ENCODE data around the gene TSPAN3. TPM values are rescaled to one million over a fixed set of nuclear protein-coding genes. Genes with fewer than 3 reads are reported as not detected.

The TSPAN3 gene
- total RNA-seq, 1 donor from 2014 or later = 252 TPM

DNA sequence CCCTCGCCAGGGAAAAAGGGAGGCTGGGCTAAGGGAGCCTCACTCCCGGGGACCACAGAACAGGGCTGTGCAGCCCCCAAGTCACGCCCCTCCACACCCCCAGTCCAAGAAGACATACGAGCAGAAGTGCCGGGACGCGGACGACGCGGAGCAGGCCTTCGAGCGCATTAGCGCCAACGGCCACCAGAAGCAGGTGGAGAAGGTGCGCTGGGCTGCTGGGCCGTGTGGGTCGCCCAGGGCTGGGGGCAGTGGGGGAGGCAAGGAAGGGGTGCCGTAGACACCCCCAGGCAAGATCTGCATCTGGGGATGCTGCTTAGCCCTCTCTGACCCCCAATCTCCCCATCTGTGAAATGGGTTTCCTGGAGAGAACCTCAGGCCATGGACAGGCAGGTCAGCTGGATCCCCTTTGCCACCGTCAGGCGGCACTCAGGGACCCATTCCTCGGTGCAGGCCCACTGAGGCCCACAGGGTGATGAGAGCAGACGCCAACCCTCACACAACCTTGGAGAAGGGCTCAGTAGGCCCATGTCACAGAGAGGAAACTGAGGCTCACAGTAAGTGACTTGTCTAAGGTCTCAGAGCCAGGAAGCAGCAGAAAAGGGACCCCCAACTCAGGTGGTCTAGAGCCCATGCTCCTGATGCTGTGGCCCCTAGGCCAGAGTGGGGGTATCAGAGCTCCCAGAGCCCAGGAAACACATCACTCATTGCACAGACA is 42.3 kb downstream of the TSPAN3 start:
- TF ChIP-seq, protein P1, sequence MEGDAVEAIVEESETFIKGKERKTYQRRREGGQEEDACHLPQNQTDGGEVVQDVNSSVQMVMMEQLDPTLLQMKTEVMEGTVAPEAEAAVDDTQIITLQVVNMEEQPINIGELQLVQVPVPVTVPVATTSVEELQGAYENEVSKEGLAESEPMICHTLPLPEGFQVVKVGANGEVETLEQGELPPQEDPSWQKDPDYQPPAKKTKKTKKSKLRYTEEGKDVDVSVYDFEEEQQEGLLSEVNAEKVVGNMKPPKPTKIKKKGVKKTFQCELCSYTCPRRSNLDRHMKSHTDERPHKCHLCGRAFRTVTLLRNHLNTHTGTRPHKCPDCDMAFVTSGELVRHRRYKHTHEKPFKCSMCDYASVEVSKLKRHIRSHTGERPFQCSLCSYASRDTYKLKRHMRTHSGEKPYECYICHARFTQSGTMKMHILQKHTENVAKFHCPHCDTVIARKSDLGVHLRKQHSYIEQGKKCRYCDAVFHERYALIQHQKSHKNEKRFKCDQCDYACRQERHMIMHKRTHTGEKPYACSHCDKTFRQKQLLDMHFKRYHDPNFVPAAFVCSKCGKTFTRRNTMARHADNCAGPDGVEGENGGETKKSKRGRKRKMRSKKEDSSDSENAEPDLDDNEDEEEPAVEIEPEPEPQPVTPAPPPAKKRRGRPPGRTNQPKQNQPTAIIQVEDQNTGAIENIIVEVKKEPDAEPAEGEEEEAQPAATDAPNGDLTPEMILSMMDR (IDR thresholded peaks at IDR 0.05; ENCODE audit: insufficient read depth, low read length, poor library complexity, severe bottlenecking) = no peak
- no peaks in the 10 kb centered on the region for H3K36me3 ChIP-seq (ENCODE audit: control insufficient read depth, insufficient read depth, low read length)
- peak overlapping the region; percentile 6 for H3K4me3 ChIP-seq (ENCODE audit: low read depth, low read length)
- no peak for DNase-seq (ENCODE audit: low read depth)
- H3K27me3 ChIP-seq (ENCODE audit: control insufficient read depth, insufficient read depth, low read length) = peaks cover 8% of the 10 kb centered on the region

DNA sequence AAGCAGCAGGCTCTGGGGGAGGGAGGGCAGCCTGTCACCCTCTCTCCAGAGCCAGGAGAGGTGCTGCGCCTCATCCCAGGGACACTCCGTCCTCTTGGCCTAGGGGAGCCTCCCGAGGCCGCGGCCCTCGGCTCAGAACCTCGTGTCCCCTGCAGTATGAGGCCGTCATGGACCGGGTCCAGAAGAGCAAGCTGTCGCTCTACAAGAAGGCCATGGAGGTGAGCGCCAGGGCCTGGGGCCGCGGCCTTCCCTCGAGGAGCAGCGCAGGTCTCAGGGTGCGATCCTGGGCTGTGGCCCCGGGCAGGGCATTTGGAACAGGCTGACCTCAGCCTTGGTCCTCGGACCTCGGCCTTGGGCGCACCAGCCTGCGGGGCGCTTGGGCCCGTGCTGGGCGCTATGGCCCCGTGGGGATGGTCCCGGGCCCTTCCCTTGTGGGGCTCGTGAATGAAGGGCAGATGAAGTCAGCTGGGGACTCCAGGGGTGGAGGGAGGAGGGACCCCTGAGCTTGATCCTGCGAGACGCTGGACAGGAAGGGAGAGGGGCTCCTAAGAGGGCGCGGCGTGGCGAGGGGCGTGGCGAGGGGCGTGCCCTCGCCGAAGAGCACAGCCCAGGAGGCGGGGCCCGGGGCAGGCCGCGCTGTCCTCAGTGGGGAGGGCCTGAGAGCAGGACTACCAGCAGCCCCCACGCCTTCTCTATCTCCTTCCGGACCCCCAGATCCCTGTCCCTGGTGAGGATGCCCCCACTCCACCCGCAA is 43.0 kb downstream of the TSPAN3 start:
- DNase-seq (ENCODE audit: low read depth) = no peak
- Histone ChIP-seq H3K36me3 (ENCODE audit: control insufficient read depth, insufficient read depth, low read length) (no peaks in the 10 kb centered on the region), H3K4me3 (ENCODE audit: low read depth, low read length) (peak overlapping the region; percentile 6), H3K27me3 (ENCODE audit: control insufficient read depth, insufficient read depth, low read length) (peaks cover 8% of the 10 kb centered on the region)
- TF ChIP-seq, protein P1 (IDR thresholded peaks at IDR 0.05; ENCODE audit: insufficient read depth, low read length, poor library complexity, severe bottlenecking) = no peak

DNA sequence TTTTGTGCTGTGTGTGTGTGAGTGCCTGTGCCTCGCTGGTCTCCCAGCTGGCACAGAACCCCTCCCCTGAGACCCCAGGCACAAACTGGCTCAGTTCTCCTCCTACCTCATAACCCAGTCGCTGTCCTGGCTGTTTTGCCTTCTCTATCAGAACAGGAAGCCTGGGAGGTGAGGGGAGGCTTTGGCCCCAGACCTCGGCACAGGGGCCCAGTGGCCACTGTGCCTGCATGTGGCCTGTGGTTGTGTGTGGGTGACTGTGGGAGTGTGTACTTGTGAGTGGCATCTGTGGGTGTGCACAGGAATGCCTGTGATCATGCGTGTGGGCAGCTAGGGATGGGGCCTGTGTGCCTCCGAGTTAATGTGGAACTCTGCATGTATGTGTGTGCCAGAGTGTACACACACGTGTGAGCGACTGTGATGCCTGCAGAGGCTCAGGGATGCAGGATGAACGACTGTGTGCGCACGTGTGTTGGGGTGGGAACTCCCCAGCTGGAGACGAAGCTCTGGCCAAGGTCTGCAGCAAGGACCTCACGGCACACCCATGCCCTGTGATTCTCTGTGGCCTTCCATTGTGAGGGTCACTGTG is 43.7 kb downstream of the TSPAN3 start:
- TF ChIP-seq, protein P1 (IDR thresholded peaks at IDR 0.05; ENCODE audit: insufficient read depth, low read length, poor library complexity, severe bottlenecking) = no peak
- no peak for DNase-seq (ENCODE audit: low read depth)
- no peaks in the 10 kb centered on the region for H3K36me3 ChIP-seq (ENCODE audit: control insufficient read depth, insufficient read depth, low read length)
- no peak overlapping the region for H3K4me3 ChIP-seq (ENCODE audit: low read depth, low read length)
- peaks cover 8% of the 10 kb centered on the region for H3K27me3 ChIP-seq (ENCODE audit: control insufficient read depth, insufficient read depth, low read length)

DNA sequence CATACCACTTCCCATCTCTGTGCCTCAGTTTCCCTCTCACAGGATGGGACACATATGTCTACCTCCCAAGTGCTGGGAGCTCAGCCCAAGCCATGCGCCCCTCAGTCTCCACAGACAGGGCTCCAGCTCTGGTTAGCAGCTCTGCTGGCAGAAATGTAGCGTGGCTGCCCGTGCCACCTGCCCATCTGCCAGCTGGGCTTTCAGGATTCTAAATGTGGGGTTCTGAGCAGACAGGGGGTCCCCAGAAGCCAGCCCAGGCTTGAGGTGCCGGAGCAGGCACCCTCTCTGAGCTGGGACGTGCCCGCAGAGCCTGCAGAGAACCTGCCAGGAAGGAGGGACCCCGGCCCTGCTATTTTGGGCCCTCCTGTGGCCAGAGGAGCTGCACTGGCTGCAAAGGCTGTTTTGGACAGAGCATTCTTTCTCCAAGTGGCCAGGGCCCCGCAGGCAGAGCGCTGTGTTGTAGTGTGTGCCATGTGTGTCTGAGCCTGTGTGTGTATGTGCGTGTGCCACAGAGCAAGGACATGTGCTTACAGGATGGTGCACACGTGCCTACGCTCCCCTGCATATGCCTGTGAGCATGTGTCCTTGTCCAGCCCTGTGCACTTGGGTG is 44.3 kb downstream of the TSPAN3 start:
- no peak overlapping the region for H3K4me3 ChIP-seq (ENCODE audit: low read depth, low read length)
- no peaks in the 10 kb centered on the region for H3K36me3 ChIP-seq (ENCODE audit: control insufficient read depth, insufficient read depth, low read length)
- TF ChIP-seq, protein P1 (IDR thresholded peaks at IDR 0.05; ENCODE audit: insufficient read depth, low read length, poor library complexity, severe bottlenecking) = no peak
- no peak for DNase-seq (ENCODE audit: low read depth)
- H3K27me3 ChIP-seq (ENCODE audit: control insufficient read depth, insufficient read depth, low read length) = peaks cover 8% of the 10 kb centered on the region

DNA sequence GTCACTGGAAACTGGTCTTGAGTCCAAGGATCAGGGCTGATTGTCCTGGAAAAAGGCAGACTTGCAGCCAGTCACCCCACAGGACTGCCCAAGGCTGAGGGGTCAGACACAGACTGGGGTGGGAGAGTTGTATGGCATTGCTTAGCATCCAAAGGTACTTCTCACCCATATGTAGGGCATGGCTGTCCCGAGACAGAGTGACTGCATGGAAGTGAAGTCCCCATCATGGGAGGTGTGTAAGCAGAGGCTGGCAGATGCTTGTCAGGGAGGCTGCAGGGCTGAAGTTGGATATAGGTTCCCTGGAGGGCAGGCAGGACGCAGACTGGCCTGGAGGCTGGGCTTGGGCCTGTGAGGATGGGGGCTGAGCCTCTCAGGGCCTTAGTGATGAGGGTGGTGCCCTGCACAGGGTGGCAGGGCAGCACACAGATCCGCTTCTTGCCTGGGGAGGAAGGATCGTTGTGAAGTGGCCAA is 44.9 kb downstream of the TSPAN3 start:
- TF ChIP-seq, protein P1 (IDR thresholded peaks at IDR 0.05; ENCODE audit: insufficient read depth, low read length, poor library complexity, severe bottlenecking) = no peak
- no peak overlapping the region for H3K4me3 ChIP-seq (ENCODE audit: low read depth, low read length)
- H3K36me3 ChIP-seq (ENCODE audit: control insufficient read depth, insufficient read depth, low read length) = no peaks in the 10 kb centered on the region
- peaks cover 8% of the 10 kb centered on the region for H3K27me3 ChIP-seq (ENCODE audit: control insufficient read depth, insufficient read depth, low read length)
- DNase-seq (ENCODE audit: low read depth) = no peak
